IMR-90 (cell line): ENCODE data around the gene SLC25A52. TPM values are rescaled to one million over a fixed set of nuclear protein-coding genes. Genes with fewer than 3 reads are reported as not detected.

ENCODE experiments used
- ATAC-seq: fragments of 200-7000 bp; cut with Tn5 transposase; 2 replicates; pipeline ENCODE4 v1.9.1; 2020; ENCODE audit warnings: low read depth, mild to moderate bottlenecking, moderate library complexity
- BruUV-seq: library from RNA; stranded (reverse); fragments of 400-500 nt; replicated peaks from 2 replicates; lab custom pipeline; 2021; lab: Mats Ljungman, UMichigan
- CTCF ChIA-PET: fragments of 300-600 bp; formaldehyde crosslinking; extraction: SDS; loops from one replicate; lab custom pipeline; 2021; ENCODE audit warnings: antibody characterized with exemption; lab: Yijun Ruan, JAX
- POLR2A ChIA-PET: fragments of 300-600 bp; sonication (Branson Sonifier 250); formaldehyde crosslinking; loops from one replicate; lab custom pipeline; 2022; ENCODE audit warnings: antibody characterized with exemption; ENCODE audit not compliant: unreplicated experiment; lab: Charles Lee
- DNase-seq: peaks from one replicate; pipeline ENCODE4 v3.0.0; 2013
- H2AFZ ChIP-seq: replicated peaks from 2 replicates; pipeline ENCODE3; 2013; ENCODE audit warnings: low read length, mild to moderate bottlenecking; ENCODE audit not compliant: poor library complexity
- H2AK5ac ChIP-seq: 2 replicates; pipeline ENCODE4 v1.6.1; 2013; ENCODE audit warnings: low read depth, low read length, inconsistent platforms
- H2AK9ac ChIP-seq: replicated peaks from 2 replicates; pipeline ENCODE3; 2013; ENCODE audit warnings: mild to moderate bottlenecking, low read depth, low read length, moderate library complexity; ENCODE audit not compliant: poor library complexity
- H2BK120ac ChIP-seq: 2 replicates; pipeline ENCODE4 v1.6.1; 2013; ENCODE audit warnings: low read depth, low read length, inconsistent platforms
- H2BK15ac ChIP-seq: 3 replicates; pipeline ENCODE4 v1.6.1; 2013; ENCODE audit warnings: low read depth, low read length, inconsistent platforms
- H2BK20ac ChIP-seq: 2 replicates; pipeline ENCODE4 v1.6.1; 2013; ENCODE audit warnings: low read depth, mild to moderate bottlenecking, inconsistent platforms, low read length, moderate library complexity
- H2BK5ac ChIP-seq: 2 replicates; pipeline ENCODE4 v1.6.1; 2013; ENCODE audit warnings: mild to moderate bottlenecking, low read depth, low read length, inconsistent platforms; ENCODE audit not compliant: poor library complexity, severe bottlenecking
- H3K14ac ChIP-seq: replicated peaks from 2 replicates; pipeline ENCODE4 v1.6.1; 2013; ENCODE audit warnings: low read depth, low read length, inconsistent platforms
- H3K18ac ChIP-seq: 2 replicates; pipeline ENCODE4 v1.6.1; 2013; ENCODE audit warnings: low read depth, low read length, control low read depth
- H3K23ac ChIP-seq: 2 replicates; pipeline ENCODE4 v1.6.1; 2013; ENCODE audit warnings: low read depth, low read length, inconsistent platforms
- H3K27ac ChIP-seq: 2 replicates; pipeline ENCODE4 v1.5.1; 2013; ENCODE audit warnings: mild to moderate bottlenecking, control low read depth, low read length; ENCODE audit not compliant: insufficient read depth
- H3K27me3 ChIP-seq: 2 replicates; pipeline ENCODE4 v1.6.1; 2013; ENCODE audit warnings: low read length; ENCODE audit not compliant: control insufficient read depth, insufficient read depth
- H3K36me3 ChIP-seq: 2 replicates; pipeline ENCODE4 v1.6.1; 2013; ENCODE audit warnings: low read length, mixed read lengths; ENCODE audit not compliant: control insufficient read depth, insufficient read depth
- H3K4ac ChIP-seq: 2 replicates; pipeline ENCODE4 v1.6.1; 2013; ENCODE audit warnings: low read depth, low read length, inconsistent platforms
- H3K4me1 ChIP-seq: 2 replicates; pipeline ENCODE4 v1.6.1; 2013; ENCODE audit warnings: low read length, mixed read lengths; ENCODE audit not compliant: control insufficient read depth, insufficient read depth
- H3K4me2 ChIP-seq: 2 replicates; pipeline ENCODE4 v1.6.1; 2013; ENCODE audit warnings: low read depth, mild to moderate bottlenecking, control low read depth, low read length, moderate library complexity
- H3K4me3 ChIP-seq: 2 replicates; pipeline ENCODE4 v1.5.1; 2013; ENCODE audit warnings: low read depth, mild to moderate bottlenecking, control low read depth, low read length, moderate library complexity; ENCODE audit not compliant: insufficient read depth
- H3K56ac ChIP-seq: 2 replicates; pipeline ENCODE4 v1.6.1; 2013; ENCODE audit warnings: low read length, inconsistent platforms; ENCODE audit not compliant: insufficient read depth; ENCODE audit errors: extremely low read depth
- H3K79me1 ChIP-seq, 2 experiments: 2 replicates each; pipeline ENCODE4 v1.6.1; 2013; ENCODE audit warnings: low read length in 2 of 2, inconsistent platforms in 1 of 2, low read depth in 1 of 2
- H3K9ac ChIP-seq: 2 replicates; pipeline ENCODE4 v1.6.1; 2013; ENCODE audit warnings: low read depth, low read length, control low read depth
- H3K9me1 ChIP-seq: 2 replicates; pipeline ENCODE4 v1.6.1; 2013; ENCODE audit warnings: low read length, inconsistent platforms; ENCODE audit not compliant: insufficient read depth
- H3K9me3 ChIP-seq: 2 replicates; pipeline ENCODE4 v1.6.1; 2013; ENCODE audit warnings: low read length; ENCODE audit not compliant: control insufficient read depth, insufficient read depth
- H4K20me1 ChIP-seq: 2 replicates; pipeline ENCODE4 v1.6.1; 2013; ENCODE audit warnings: low read length, inconsistent platforms; ENCODE audit not compliant: insufficient read depth
- H4K5ac ChIP-seq: 2 replicates; pipeline ENCODE4 v1.6.1; 2013; ENCODE audit warnings: mild to moderate bottlenecking, low read depth, low read length, control low read depth
- H4K8ac ChIP-seq, 2 experiments: 2 replicates each; pipeline ENCODE4 v1.6.1; 2013; ENCODE audit warnings: low read depth in 2 of 2, low read length in 2 of 2, control low read depth in 1 of 2, inconsistent platforms in 1 of 2
- H4K91ac ChIP-seq: 2 replicates; pipeline ENCODE4 v1.6.1; 2013; ENCODE audit warnings: low read depth, low read length, inconsistent platforms; ENCODE audit not compliant: insufficient read depth
- ELK1 ChIP-seq: fragments of 150-350 bp; IDR thresholded peaks from 2 replicates; pipeline ENCODE4 v1.6.1; 2016; ENCODE audit warnings: low read depth, mild to moderate bottlenecking, low read length, moderate library complexity, borderline replicate concordance
- MAZ ChIP-seq: IDR thresholded peaks from 2 replicates; pipeline ENCODE4 v1.6.1; 2012; ENCODE audit warnings: low read depth, mild to moderate bottlenecking, low read length, improper control_type of control experiment, moderate library complexity, borderline replicate concordance
- NFE2L2 ChIP-seq: fragments of 150-350 bp; IDR thresholded peaks from 2 replicates; pipeline ENCODE4 v1.6.1; 2016; ENCODE audit warnings: low read depth, mild to moderate bottlenecking, low read length
- POLR2A ChIP-seq: IDR thresholded peaks from 2 replicates; pipeline ENCODE4 v1.6.1; 2012; ENCODE audit warnings: mild to moderate bottlenecking, low read depth, low read length
- SMC3 ChIP-seq: fragments of 150-350 bp; IDR thresholded peaks from 2 replicates; pipeline ENCODE4 v1.6.1; 2016; ENCODE audit warnings: low read depth, mild to moderate bottlenecking, antibody characterized with exemption, low read length, moderate library complexity
- WGBS, 2 experiments: methylation state at CpG; one replicate each; pipeline versions ENCODE4 v1.1.5 to v1.1.7; 2013; ENCODE audit warnings: missing lambda C conversion rate in 2 of 2; ENCODE audit not compliant: insufficient read length in 1 of 2; ENCODE audit errors: extremely low coverage in 2 of 2; 5-methylcytosine and 5-hydroxymethylcytosine counted together
- dilution Hi-C: fragments of 300-500 bp; cut with HindIII; formaldehyde crosslinking; loops from one replicate; pipeline ENCODE4 v1.14.3; 2018; ENCODE audit warnings: low sequenced_read_pairs; ENCODE audit not compliant: unreplicated experiment
- in situ Hi-C: fragments of 300-500 bp; cut with MboI; formaldehyde crosslinking; loops from 3 replicates; pipeline ENCODE4 v1.14.3; 2019; ENCODE audit warnings: low sequenced_read_pairs, inconsistent platforms, mixed read lengths
- intact Hi-C: fragments of 100-400 bp; cut with micrococcal nuclease; formaldehyde crosslinking; loops from 2 replicates; pipeline ENCODE4 v1.10.0; 2022
- polyA plus RNA-seq, 3 experiments: library from polyadenylated mRNA; depleted of rRNA; stranded (reverse); fragments of >200 nt; gene quantifications; 2 replicates each; pipeline ENCODE4 v1.2.3, GENCODE V29; 2012; ENCODE audit warnings: low replicate concordance in 1 of 3
- total RNA-seq: library from RNA; depleted of rRNA; stranded (reverse); fragments of >200 nt; gene quantifications from 2 replicates; pipeline ENCODE4 v1.2.3, GENCODE V29; 2012

Gene SLC25A52
- total and polyA plus RNA-seq, 2 of the 4 experiments (the other 2 are of a cell fraction), result not detected

- no CpG with 5 or more reads among the region's 3 CpGs for WGBS, 2 experiments
- H3K4me3 ChIP-seq, result no peak overlapping the region
- H3K18ac ChIP-seq, result no peak overlapping the region
- H3K23ac ChIP-seq, result no peak overlapping the region
- no peak overlapping the region for H2BK120ac ChIP-seq
- H3K9me3 ChIP-seq, result 0 out of 2 replicates have a peak, but pooled peaks cover 3% of the 10 kb centered on the region
- H2BK5ac ChIP-seq, result no peak overlapping the region
- no peak overlapping the region for H3K27ac ChIP-seq
- no peak overlapping the region for H3K9ac ChIP-seq
- no peak overlapping the region for H2AK5ac ChIP-seq
- H2BK15ac ChIP-seq, result no peak overlapping the region
- no peak overlapping the region for H3K14ac ChIP-seq
- H4K5ac ChIP-seq, result no peak overlapping the region
- BruUV-seq, result no TSS peak
- H2AK9ac ChIP-seq, result no peak overlapping the region
- H3K56ac ChIP-seq, result no peak overlapping the region
- H2AFZ ChIP-seq, result no peak overlapping the region
- peaks cover 14% of the 10 kb centered on the region for H3K27me3 ChIP-seq
- CTCF ChIA-PET, result interaction anchor here (0.9 to 1.4 kb wide), 2 partner anchors 14 to 165 kb away, joined by 4 to 6 read pairs; no protein-coding TSS in a partner anchor
- H3K79me1 ChIP-seq, result no peaks in the 10 kb centered on the region
- dilution Hi-C loops (no loop called here), intact Hi-C loops (no loop called here), in situ Hi-C loops (loop anchor here (10.0 kb wide), 1 partner anchor 167 kb away; no protein-coding TSS in a partner anchor)
- no peak overlapping the region for H4K8ac ChIP-seq
- H3K4ac ChIP-seq, result no peak overlapping the region
- H3K9me1 ChIP-seq, result no peaks in the 10 kb centered on the region
- POLR2A ChIA-PET, result no interaction called here
- H4K91ac ChIP-seq, result no peak overlapping the region
- no peaks in the 10 kb centered on the region for H3K4me1 ChIP-seq
- DNase-seq (no peak), ATAC-seq (no peak)
- TF ChIP-seq POLR2A (no peak), SMC3 (no peak), NFE2L2 (no peak), MAZ (no peak), ELK1 (no peak)
- no peak overlapping the region for H3K4me2 ChIP-seq
- no peaks in the 10 kb centered on the region for H4K20me1 ChIP-seq
- H2BK20ac ChIP-seq, result no peak overlapping the region
- H3K36me3 ChIP-seq, result no peaks in the 10 kb centered on the region
Measured at GRCh38 chr18:31721601-31722000, 39.1 kb downstream of the SLC25A52 start.
